ENCODE measurements around the gene S100A16. TPM values are rescaled to one million over a fixed set of nuclear protein-coding genes. Genes with fewer than 3 reads are reported as not detected.

S100A16 gene
- total RNA-seq, 1 donor from 2014 or later, result 1.1 TPM

GRCh38 chr1:153560241-153560640 is 52.7 kb downstream of the S100A16 start:
- no peak overlapping the region for H3K4me3 Mint-ChIP-seq (ENCODE audit: unreplicated experiment)
- peaks cover 6% of the 10 kb centered on the region for H3K27me3 Mint-ChIP-seq (ENCODE audit: unreplicated experiment)

GRCh38 chr1:153557877-153558276 is 55.1 kb downstream of the S100A16 start:
- Mint-ChIP-seq H3K36me3 (ENCODE audit: unreplicated experiment) (no peaks in the 10 kb centered on the region), H3K27me3 (ENCODE audit: unreplicated experiment) (peaks cover 7% of the 10 kb centered on the region), H3K27ac (ENCODE audit: unreplicated experiment) (no peak overlapping the region), H3K4me1 (ENCODE audit: low read depth, unreplicated experiment) (peaks cover 2% of the 10 kb centered on the region), H3K4me3 (ENCODE audit: unreplicated experiment) (no peak overlapping the region), H3K9me3 (ENCODE audit: unreplicated experiment) (no peaks in the 10 kb centered on the region)
- no peak for DNase-seq
- TF ChIP-seq CTCF (IDR thresholded peaks at IDR 0.05; ENCODE audit: partially characterized antibody, unreplicated experiment), result no peak

More at GRCh38 chr1:153560241-153560640, 52.7 kb downstream of the S100A16 start:
- no peaks in the 10 kb centered on the region for H3K36me3 Mint-ChIP-seq (ENCODE audit: unreplicated experiment)
- no peak for TF ChIP-seq CTCF (IDR thresholded peaks at IDR 0.05; ENCODE audit: partially characterized antibody, unreplicated experiment)
- peaks cover 6% of the 10 kb centered on the region for H3K4me1 Mint-ChIP-seq (ENCODE audit: low read depth, unreplicated experiment)
- no peak overlapping the region for H3K27ac Mint-ChIP-seq (ENCODE audit: unreplicated experiment)
- H3K9me3 Mint-ChIP-seq (ENCODE audit: unreplicated experiment), result peaks cover 1% of the 10 kb centered on the region
- DNase-seq, result no peak

Other genes with a start within 250 kb of the S100A16 start
- gene S100A12, start 237.5 kb downstream of the S100A16 start, total RNA-seq (ENCODE audit: unreplicated experiment), result not detected
- gene S100A8, start 222.1 kb downstream of the S100A16 start, total RNA-seq (ENCODE audit: unreplicated experiment), result not detected
- not detected for gene S100A7A, start 196.6 kb downstream of the S100A16 start, total RNA-seq (ENCODE audit: unreplicated experiment)
- not detected for gene S100A7, start 152.5 kb downstream of the S100A16 start, total RNA-seq (ENCODE audit: unreplicated experiment)
- 41.9 TPM for gene S100A6, start 77.1 kb downstream of the S100A16 start, total RNA-seq (ENCODE audit: unreplicated experiment)
- not detected for gene S100A5, start 72.2 kb downstream of the S100A16 start, total RNA-seq (ENCODE audit: unreplicated experiment)
- gene S100A4, start 67.3 kb downstream of the S100A16 start, total RNA-seq (ENCODE audit: unreplicated experiment), result 4.7 TPM
- gene S100A3, start 63.9 kb downstream of the S100A16 start, total RNA-seq (ENCODE audit: unreplicated experiment), result not detected
- gene S100A2, start 47.3 kb downstream of the S100A16 start, total RNA-seq (ENCODE audit: unreplicated experiment), result 1.1 TPM
- gene S100A14, start 3.2 kb upstream of the S100A16 start, total RNA-seq (ENCODE audit: unreplicated experiment), result not detected
- 92.8 TPM for gene S100A13, start 14.4 kb upstream of the S100A16 start, total RNA-seq (ENCODE audit: unreplicated experiment)
- gene S100A1, start 15.3 kb upstream of the S100A16 start, total RNA-seq (ENCODE audit: unreplicated experiment), result 35.4 TPM
- gene CHTOP, start 20.9 kb upstream of the S100A16 start, total RNA-seq (ENCODE audit: unreplicated experiment), result 84.7 TPM
- 30.8 TPM for gene SNAPIN, start 45.6 kb upstream of the S100A16 start, total RNA-seq (ENCODE audit: unreplicated experiment)
- 221 TPM for gene ILF2, start 57.9 kb upstream of the S100A16 start, total RNA-seq (ENCODE audit: unreplicated experiment)
- gene NPR1, start 65.6 kb upstream of the S100A16 start, total RNA-seq (ENCODE audit: unreplicated experiment), result not detected
- 56.7 TPM for gene INTS3, start 114.9 kb upstream of the S100A16 start, total RNA-seq (ENCODE audit: unreplicated experiment)
- gene SLC27A3, start 162.3 kb upstream of the S100A16 start, total RNA-seq (ENCODE audit: unreplicated experiment), result 10.8 TPM

Data from glutamatergic neuron (in vitro differentiated cells).